Effector CD4-positive, alpha-beta T cell (primary cell): ENCODE results near the gene ROR2.

Source experiments
- DNase-seq: peaks from one replicate; pipeline ENCODE4 v3.0.0-alpha.2; 2020

The ROR2 gene

DNA sequence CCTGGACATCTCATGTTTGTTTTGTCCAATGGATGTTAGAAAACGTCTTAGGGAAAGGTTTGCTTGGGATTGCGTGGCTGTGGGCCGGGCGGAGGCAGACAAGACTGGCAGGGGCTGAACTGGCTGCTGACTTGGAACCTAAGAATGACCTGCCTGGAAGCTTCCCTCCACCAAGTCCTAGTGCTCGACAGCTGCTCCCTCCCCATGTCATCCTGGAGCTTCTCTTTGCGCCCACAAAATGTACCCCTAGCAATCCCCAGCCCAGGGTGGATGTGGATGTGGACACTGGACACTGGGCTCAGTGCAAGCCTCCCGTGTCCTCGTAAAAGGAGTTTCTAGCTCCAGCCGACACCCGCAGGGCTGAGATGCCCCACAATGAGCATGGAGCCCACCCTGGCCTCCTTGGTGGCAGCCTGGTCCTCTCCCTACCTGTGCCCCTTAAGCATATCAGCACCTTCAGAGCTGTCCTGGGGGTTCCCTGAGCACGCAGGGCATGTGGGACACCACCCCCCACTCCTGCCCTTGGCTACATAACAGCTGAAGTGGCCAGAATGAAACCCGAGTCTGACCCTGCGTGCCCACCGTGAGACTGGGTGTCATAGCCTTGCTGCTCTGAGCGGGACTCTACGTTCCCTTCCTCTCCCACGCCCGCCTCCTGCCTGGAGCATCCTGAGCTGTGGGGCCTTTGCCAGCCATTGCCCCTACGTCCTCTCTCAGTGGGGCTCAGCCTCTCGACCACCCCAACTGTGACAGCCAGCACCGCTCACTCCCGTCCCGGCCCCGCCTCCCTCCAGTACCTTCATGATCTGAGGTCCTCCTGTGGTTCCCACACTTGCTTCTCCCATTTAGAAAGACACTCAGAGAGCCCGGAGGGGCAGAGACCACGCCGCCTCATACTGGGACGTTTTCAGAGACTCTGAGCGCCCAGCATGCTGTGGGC lies 180.8 kb downstream of the ROR2 start:
- DNase-seq: no peak

DNA sequence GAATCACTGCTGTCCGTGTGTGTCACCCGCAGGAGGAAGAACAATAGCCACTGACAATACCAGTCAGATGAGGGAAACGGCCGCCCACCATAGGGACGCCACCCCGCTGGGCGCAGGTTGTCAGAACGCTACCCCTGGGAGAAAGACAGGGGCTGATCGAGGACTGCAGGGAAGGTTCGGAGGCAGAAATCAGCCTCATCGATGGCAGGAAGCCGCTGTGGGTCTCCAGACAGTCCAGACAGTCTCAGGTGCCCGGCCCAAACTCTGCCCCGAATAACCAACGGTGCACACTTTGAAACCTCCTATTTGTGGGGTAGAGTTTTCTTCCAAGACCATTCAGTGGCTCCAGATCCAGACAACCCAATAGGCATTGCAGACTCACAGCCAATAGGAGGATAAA lies 181.5 kb downstream of the ROR2 start:
- no peak for DNase-seq

DNA sequence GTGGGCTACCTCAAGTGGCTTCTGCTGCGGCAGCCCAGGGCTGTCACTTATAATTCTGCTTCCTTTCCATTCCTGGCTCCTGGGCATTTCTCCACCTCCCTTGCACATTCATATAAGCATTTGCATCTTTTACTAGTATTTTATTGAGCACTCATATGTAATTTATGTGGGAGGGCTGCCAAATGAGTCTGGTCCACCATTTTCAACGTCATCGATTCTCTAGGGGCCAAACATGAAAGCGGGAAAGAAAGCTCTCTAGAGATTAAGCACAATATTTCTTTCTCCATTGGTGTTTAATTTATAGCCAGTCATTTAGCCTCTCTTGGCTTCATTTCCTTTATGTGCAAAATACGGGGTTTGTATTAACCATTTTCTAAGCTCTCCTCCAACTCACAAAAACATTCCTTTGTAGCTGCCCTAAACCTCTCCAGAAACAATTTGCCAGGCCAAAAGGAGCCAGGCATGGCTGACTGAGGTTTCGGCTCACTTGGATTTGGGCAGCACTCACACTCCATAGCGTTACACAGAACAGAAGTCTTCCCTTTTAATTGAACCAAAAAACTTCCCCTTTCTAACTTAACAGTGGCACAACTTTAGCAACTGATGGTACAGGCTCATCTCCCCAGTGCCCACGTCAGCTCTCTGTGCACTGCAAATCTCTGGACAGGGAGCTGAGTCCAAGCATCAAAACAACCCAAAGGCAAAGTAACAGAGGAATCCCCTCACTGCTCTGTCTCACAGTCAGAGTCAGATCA lies 183.5 kb downstream of the ROR2 start:
- no peak for DNase-seq

DNA sequence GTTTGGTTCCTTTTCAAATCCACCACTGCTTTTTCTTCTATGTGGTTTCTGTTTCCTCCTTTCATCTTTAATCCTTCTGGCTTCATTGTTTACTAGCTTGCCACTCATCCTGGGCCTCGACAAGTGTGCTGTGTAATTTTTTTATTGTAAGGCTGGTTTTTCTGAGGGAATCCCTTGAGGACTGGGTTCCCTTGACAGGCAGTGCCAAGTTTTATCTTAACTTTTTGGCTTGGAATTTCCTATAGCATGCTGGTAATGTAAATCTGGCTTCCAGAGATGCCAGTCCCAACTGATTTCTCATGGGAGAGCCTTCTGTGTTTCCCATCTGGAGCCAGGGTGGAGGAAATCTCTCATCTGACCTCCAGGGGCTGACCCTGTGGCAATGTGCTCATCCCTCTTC lies 184.7 kb downstream of the ROR2 start:
- no peak for DNase-seq

DNA sequence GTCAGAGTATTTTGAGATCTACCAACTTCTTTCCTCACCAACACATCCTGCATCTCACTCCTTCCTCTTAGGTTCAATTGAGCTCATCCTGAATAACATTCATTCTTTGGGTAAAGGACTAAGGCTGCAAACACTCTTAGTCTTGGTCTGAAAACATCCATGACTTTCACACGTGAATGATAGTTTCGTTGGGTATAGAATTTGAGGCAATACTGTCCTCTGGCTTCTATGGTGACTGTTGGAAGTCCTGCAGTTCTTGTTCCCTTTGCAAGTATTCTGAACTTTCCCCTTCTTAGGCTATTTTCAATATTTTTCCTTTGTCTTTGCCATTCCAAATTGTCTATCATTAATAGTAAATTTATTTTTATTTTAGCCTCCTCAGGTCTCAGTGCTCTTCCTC lies 185.4 kb downstream of the ROR2 start:
- DNase-seq: no peak

DNA sequence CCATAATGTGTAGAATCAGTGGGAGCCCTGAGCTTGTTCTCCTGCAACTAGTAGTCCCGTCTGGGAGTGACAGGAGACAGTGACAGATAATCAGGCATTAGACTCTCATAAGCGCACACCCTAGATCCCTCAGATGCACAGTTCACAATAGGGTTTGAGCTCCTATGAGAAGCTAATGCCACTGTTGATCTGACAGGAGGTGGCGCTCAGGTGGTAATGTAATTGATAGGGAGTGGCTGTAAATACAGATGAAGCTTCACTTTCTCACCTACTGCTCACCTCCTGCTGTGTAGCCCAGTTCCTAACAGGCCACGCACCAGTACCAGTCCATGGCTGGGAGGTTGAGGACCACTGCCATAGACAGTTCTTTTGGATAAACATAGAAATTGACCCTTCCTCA lies 188.7 kb downstream of the ROR2 start:
- no peak for DNase-seq

DNA sequence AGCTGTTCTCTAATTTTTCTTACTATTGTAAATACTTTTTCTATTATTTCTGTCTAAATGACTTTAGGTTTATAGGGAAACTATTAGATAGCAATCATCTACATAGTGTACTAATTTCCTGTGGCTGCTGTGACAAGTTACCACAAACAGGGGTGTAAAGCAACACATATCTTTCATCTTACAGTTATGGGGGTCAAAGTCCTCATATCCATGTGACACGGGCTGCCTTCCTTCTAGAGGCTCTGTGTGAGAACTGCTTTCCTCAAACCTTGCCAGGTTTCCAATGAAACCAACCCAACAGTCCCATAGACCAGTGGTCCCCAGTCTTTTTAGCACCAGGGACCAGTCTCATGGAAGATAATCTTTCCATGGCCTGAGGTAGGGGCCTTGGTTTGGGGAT lies 189.1 kb downstream of the ROR2 start:
- DNase-seq: no peak

DNA sequence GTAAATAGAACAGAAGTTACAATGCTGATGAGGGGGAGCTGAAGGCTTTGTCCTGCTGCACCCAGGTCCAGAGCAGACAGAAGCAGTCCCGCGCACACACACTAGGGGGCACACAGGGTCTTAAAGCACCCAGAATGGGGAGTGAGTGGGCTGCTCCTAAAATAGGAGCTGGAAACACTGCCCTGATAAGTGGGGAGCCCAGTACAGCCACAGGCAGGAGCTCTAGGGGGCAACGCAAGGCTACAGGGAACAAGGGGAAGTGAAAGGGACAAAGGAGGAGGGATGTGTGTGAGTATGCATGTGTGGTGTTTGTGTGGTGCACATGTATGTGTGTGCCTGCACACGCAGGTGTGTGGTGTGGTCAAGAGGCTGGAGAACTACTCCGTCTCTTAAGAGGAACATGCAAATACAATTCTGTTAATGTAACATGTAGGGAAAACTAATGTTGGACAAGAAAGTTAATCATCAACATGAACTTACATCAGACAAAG lies 191.5 kb downstream of the ROR2 start:
- no peak for DNase-seq

DNA sequence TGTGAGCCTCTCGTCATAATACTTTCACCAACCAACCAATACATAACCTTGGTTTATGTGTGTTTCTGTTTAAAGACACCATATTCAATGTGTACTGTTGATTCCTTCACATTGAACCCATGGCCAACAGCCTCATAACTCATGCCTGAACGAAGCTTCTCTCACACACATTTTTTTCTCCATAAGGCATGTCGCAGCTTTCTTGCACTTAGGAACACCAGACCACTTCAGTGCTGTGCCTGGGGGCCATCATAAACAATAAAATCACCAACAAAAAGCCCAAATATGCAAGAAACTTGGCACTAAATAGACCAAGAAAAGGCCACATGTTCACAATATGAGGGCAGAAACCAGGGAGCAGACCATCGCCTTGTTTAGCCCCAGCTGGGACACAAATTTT lies 192.2 kb downstream of the ROR2 start:
- DNase-seq: no peak

DNA sequence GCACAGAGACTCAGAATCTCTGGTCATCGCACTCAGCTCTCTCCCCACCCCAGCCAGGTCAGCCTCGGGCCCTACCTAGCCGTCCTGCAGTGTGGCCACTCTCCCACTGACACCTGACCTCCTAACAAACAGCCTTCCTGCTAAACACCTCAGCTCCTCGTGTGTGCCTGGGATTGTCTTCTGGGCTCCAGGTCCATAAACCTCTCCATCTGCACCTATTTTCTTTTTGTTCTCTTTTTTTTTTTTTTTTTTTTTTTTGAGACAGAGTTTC lies 193.6 kb downstream of the ROR2 start:
- DNase-seq: no peak

DNA sequence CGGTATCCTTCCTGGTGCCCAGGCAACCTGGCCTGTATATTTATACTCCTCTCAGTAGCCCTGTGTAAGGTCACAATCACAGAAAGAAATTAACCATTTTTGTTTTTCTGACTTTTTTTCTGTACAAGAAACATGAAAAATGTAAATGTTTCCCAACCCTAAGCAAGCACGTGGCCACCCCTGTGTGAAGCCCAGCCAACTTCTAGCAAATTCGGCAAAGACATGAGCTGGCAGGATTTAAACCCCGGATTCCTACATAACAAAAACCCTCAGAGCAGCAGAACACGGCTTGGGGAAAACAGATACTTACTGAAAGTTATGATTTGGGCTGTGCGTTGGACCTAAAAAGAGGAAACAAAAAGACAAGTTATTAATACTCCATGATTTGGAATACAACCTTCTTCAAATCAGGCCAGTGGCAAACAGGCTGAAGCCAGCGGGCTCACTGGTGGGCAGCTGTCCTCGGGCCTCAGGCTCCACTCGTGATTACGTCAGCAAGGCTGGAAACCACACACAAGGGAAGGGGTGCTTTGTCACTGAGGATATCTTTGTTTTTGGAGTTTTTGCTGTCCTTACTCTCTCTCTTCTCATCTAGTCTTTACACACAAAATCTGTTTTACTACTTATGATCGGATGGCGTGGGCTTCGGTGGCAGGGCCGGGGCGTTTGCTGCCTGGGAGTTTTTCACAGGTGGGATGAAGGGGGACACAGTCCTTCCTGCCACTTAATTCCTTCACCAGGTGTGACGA lies 194.1 kb downstream of the ROR2 start:
- no peak for DNase-seq

DNA sequence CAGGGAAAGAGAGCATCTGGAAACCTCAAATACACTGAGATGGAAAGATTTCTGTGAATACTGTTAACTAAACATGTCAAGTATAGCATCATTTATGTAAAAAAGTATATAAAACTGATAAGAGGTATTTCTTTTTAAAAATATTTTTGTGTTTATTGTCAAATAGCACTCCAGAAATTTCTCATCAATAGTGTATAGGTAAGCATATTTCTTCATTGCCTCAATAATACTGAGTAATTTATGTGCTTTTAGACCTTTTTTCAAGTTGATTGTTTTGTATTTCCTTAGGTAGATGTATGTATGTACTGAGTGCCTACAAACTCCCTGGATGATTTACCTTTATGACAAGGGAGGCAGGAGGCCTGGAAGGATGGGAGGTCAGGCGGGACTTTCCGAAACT lies 196.3 kb downstream of the ROR2 start:
- DNase-seq: no peak

DNA sequence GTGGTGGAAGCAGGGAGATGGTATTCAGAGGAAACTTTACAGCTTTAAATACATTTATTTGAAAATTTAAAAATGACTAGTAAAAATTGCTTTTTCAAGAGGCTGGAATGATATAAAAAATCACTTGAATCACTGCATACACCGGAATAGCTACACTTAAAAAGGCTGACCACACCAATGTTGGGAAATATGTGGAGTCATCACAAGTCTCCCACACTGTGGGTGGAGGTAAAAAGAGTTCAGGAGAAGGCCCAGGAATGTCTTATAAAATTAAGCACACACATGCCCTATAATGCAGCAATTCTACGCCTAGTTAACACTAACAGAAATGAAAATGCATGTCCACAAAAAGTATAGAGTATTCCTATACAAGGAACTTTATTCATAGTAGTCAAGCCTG lies 198.1 kb downstream of the ROR2 start:
- no peak for DNase-seq

DNA sequence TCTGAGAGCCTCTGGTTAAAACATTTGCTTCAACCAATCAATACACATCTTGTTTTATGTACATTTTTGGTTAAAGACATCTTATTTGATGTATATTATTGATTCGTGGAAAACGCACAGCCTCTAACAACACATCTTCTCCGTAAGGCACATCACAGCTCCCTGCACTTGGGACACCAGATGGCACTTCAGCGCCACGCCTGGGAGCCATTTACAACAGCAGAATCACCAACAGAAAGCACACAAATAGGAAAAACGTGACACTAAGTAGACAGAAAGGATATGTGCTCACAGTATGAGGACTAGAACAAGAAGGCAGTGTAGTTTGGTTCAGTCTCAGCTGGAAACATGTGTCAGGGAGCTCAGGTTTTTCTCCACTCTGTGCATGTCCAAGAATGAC lies 199.7 kb downstream of the ROR2 start:
- DNase-seq: no peak

DNA sequence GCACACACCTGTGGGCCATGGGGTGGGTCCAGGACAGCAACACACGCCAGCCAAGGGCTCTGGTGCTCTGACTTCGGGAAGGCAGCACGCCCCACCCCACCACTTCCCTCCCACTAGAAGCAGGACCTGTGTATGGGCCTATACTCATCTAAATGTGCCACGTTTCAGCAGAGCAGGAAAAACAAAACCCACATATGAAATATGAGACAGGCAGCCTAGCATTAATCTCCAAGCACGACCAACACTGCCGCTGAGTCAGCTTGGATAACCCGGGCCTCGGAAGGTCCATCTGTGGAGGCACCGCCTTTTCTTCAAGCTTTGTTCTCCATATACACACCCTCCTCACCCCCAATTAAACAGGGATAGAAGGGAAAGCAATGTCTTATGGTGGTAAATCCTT lies 203.1 kb downstream of the ROR2 start:
- no peak for DNase-seq

DNA sequence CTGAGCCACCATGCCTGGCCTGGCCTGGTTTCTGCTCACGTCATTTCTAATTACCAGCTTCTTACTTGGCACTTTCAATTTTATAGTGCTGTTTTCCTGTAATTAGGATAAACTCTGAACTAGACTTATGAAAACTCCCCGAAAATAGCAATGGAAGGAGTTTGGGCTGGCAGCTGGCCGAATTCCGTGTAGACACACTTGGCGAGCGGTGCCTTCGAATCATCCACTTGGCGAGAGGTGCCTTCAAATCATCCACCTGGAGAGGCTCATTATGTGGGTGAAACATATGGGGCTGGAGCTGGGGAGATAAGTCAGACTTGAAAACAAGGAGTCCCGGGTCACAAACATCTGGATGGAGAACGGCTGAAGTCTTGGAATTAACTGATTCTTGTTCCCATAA lies 203.7 kb downstream of the ROR2 start:
- DNase-seq: no peak

DNA sequence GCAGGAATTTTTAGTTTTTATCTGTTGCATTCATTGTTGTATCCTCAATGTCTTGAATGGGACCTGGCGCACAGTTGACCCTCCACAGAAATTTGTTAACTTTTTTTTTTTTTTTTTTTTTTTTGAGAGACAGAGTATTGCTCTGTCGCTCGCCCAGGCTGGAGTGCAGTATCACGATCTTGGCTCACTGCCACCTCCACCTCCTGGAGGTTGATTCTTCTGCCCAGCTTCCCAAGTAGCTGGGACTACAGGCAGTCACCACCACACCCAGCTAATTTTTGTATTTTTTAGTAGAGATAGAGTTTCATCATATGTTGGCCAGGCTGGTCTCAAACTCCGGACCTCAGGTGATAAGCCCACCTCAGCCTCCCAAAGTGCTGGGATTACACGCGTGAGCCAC lies 205.9 kb downstream of the ROR2 start:
- DNase-seq: no peak

DNA sequence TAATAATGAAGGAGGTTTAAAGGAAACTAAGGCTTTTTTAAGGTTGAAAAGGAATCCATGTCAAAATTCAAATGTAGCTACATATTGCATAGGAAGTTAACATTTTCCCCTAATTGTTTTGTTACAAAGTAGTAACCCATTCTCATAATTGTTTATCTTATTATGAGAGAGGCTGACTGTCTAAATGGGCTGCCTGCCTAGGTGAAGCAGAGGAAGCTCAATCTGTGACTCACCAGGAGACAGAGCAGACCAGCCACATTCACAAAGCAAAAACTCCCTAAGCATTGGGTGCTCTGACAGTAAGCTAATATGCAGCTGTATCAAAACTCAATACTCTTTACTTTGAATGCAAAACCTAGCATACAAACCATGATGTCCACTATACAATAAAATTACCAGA lies 208.5 kb downstream of the ROR2 start:
- DNase-seq: no peak

DNA sequence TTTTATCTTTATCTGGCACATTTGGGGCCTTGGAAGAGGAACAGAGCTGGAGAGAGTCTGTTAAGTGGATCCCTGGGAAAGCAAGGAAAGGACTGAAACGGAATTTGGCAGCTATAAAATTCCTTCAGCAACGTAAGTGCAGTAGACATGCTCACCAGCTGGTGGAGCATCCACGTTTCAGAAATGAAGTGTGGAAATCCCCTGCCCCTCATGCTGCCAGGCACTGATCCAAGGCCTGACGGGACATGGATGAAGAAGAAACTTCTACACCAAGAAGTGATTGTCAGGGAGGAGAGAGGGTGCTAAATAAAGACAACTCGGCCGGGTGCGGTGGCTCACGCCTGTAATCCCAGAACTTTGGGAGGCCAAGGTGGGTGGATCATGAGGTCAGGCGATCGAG lies 209.3 kb downstream of the ROR2 start:
- DNase-seq: no peak

DNA sequence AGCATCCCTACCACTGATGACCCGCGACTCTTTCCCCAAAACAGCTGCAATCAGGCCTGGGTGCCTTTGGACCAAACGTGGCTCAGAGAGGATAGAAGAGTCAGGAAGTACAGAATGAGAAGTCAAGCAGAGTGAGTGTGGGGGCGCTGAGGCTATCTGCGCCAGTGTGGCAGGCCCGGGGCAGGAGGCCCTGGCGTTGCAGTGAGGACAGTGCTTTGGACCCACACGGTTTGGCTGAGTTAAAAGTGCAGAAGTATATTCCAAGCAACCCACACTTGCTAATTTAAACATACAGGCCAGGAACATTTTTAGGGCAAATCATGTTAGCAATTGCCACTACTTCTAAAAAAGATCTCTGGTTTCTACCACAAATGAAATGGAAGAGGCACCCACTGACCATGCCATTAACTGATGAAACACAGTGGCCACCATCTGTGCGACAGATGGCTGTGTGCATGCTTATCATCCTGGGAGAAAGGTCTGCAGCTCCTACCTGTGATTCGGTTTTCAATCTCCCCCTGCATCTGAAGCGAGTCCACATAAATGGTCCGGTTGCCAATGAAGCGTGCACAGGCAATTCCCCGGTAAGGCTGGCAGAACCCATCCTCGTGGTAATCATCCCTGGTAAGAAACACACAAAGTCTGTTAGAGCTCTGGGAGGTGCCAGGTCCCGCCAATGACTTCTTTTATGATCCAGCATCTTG lies 213.0 kb downstream of the ROR2 start:
- no peak for DNase-seq

DNA sequence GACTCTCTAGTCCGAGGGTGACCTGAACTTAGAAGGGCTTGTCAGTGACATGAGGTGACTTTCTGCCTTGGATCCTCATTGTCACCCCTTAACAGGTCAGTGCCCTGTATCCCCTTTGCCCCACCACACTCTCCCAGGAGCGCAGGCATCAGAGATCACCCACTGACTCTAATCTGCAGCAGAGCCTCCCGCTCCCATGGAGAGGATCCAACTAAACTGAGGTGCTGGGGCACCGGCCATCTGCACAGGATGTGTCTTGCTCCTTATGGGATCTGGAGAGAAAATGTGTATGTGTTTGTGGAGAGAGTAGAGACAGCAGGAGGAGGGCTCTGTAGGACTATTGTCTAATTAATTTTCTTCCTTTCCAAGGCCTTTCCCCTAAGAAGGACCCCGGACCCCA lies 213.7 kb downstream of the ROR2 start:
- DNase-seq: no peak

DNA sequence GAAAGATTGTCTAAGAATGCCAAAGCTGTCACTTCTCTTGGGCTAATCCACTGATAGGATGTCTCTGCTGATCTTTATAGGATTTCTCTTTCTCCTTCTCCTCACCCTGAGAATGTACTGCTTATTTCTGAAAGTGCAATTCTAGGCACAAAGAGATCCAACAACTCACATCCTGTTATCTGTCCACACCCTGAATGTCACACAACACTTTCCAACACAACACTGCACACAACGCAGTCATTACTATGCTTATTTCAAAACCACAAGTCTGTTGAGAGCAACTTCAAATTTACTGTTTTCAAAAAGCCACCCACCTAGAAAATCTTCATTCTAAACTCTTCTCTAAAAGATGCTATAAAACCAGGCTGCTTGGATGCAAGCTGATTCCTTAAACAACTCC lies 215.0 kb downstream of the ROR2 start:
- DNase-seq: no peak

DNA sequence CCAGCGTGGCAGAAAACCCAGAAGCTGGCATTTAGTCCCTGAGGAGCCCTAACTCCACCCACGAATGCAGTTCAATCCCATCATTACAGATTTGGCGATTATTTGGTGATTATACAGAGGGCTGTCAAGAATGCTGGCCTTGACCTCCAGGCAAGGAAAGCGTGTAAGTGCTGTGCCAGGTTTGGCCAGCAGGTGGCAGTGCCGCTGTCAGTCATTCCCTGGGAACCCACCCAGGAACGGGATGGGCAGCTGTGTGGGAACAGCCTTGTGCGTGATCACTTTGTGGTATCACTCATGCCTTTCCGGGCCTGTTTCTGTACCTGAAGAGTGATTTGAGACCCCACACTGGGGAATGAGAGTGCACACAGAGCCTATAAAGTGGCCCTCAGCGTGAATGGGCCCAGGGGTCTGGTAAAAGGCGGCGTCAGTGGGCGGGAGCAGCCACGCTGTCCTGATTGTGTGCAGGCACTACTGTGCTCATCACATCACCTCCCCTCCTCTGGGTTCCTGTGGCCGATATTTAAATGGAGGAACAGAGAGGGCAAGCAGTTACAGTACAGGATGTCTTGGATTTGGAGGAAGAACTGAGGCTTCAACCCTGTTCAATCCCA lies 215.6 kb downstream of the ROR2 start:
- DNase-seq: peak; percentile 46
